GM12878 (cell line): Measurements from ENCODE around the gene MRPL55. TPM values are rescaled to one million over a fixed set of nuclear protein-coding genes. Genes with fewer than 3 reads are reported as not detected.

Experiments used
- ATAC-seq: fragments of 200-7000 bp; cut with Tn5 transposase; 3 replicates; pipeline ENCODE4 v1.9.1; 2020; ENCODE audit warnings: mild to moderate bottlenecking, moderate library complexity
- BruUV-seq: library from RNA; stranded (reverse); fragments of 400-500 nt; replicated peaks from 2 replicates; lab custom pipeline; 2021; lab: Mats Ljungman, UMichigan
- CTCF ChIA-PET: fragments of 300-600 bp; sonication (Branson Sonifier 250); formaldehyde crosslinking; extraction: SDS; loops from one replicate; lab custom pipeline; 2021; ENCODE audit warnings: inconsistent platforms; lab: Yijun Ruan, JAX
- POLR2A ChIA-PET: fragments of 350-600 bp; formaldehyde crosslinking; extraction: SDS; loops from one replicate; lab custom pipeline; 2021; ENCODE audit warnings: inconsistent platforms; lab: Charles Lee
- RAD21 ChIA-PET: fragments of 300-600 bp; sonication (Branson Sonifier 250); formaldehyde crosslinking; loops from one replicate; lab custom pipeline; 2023; ENCODE audit warnings: antibody characterized with exemption; ENCODE audit not compliant: unreplicated experiment; lab: Charles Lee
- SMC1A ChIA-PET: fragments of 300-600 bp; sonication (Branson Sonifier 250); formaldehyde crosslinking; loops from one replicate; lab custom pipeline; 2023; ENCODE audit not compliant: unreplicated experiment, uncharacterized antibody; lab: Charles Lee
- DNase-seq: peaks from one replicate; pipeline ENCODE4 v3.0.0-alpha.2; 2011; ENCODE audit warnings: low read depth, low spot score
- FAIRE-seq: peaks from 3 replicates; lab custom pipeline; 2011; peaks lifted over from hg19 to GRCh38; lab: Jason Lieb, UNC
- H2AFZ ChIP-seq: 2 replicates; pipeline ENCODE4 v1.6.0; 2011; ENCODE audit warnings: low read depth, low read length, control low read depth; ENCODE audit not compliant: control insufficient read depth
- H3K27ac ChIP-seq: 2 replicates; pipeline ENCODE4 v1.5.1; 2011; ENCODE audit warnings: control low read depth; ENCODE audit not compliant: control insufficient read depth, insufficient read depth
- H3K27me3 ChIP-seq, 2 experiments: replicated peaks in 1 of 2; 2 replicates each; pipeline versions ENCODE4 v1.6.0 to v1.6.1; 2011; ENCODE audit warnings: low read length in 1 of 2; ENCODE audit not compliant: control insufficient read depth in 2 of 2, insufficient read depth in 2 of 2
- H3K36me3 ChIP-seq, 2 experiments: 2 replicates each; pipeline ENCODE4 v1.5.1; 2011; ENCODE audit warnings: low read length in 1 of 2; ENCODE audit not compliant: control insufficient read depth in 2 of 2, insufficient read depth in 2 of 2
- H3K4me1 ChIP-seq: 2 replicates; pipeline ENCODE4 v1.6.1; 2011; ENCODE audit warnings: mild to moderate bottlenecking, low read length, moderate library complexity, mixed read lengths; ENCODE audit not compliant: control insufficient read depth, insufficient read depth
- H3K4me2 ChIP-seq: 2 replicates; pipeline ENCODE4 v1.6.0; 2011; ENCODE audit warnings: control low read depth; ENCODE audit not compliant: control insufficient read depth, insufficient read depth
- H3K4me3 ChIP-seq: fragments of 200-600 bp; sonication (generic); 2 replicates; pipeline ENCODE4 v1.5.1; 2016
- H3K79me2 ChIP-seq: 2 replicates; pipeline ENCODE4 v1.6.0; 2011; ENCODE audit warnings: low read length; ENCODE audit not compliant: control insufficient read depth, insufficient read depth
- H3K9ac ChIP-seq: 2 replicates; pipeline ENCODE4 v1.8.0; 2011; ENCODE audit warnings: low read length, control low read depth, mixed read lengths; ENCODE audit not compliant: control insufficient read depth, insufficient read depth
- H3K9me3 ChIP-seq: replicated peaks from 3 replicates; pipeline ENCODE4 v1.5.1; 2011; ENCODE audit warnings: mild to moderate bottlenecking, low read length; ENCODE audit not compliant: control insufficient read depth, insufficient read depth
- H4K20me1 ChIP-seq: 2 replicates; pipeline ENCODE4 v1.6.0; 2011; ENCODE audit not compliant: control insufficient read depth, insufficient read depth
- ATF3 ChIP-seq: IDR thresholded peaks from 2 replicates; pipeline ENCODE4 v1.6.1; 2011; ENCODE audit warnings: low read depth, mild to moderate bottlenecking, low read length, moderate library complexity, borderline replicate concordance; ENCODE audit errors: extremely low read depth
- CEBPZ ChIP-seq: fragments of 150-350 bp; IDR thresholded peaks from 2 replicates; pipeline ENCODE4 v1.6.1; 2016; ENCODE audit warnings: low read depth, low read length
- CHD2 ChIP-seq: IDR thresholded peaks from 2 replicates; pipeline ENCODE4 v1.6.1; 2011; ENCODE audit warnings: low read depth, low read length, improper control_type of control experiment, borderline replicate concordance
- IKZF2 ChIP-seq, 2 experiments: fragments of 450-650 bp; IDR thresholded peaks; 2 replicates each; pipeline ENCODE4 v1.6.1; 2017; ENCODE audit warnings: mild to moderate bottlenecking in 2 of 2, moderate library complexity in 2 of 2
- IRF3 ChIP-seq: fragments of 450-650 bp; IDR thresholded peaks from 2 replicates; pipeline ENCODE4 v1.6.1; 2014; ENCODE audit warnings: mild to moderate bottlenecking
- KAT2A ChIP-seq: conservative IDR thresholded peaks from 2 replicates; pipeline ENCODE4 v1.6.1; 2011; ENCODE audit warnings: low read depth, low read length; ENCODE audit not compliant: control insufficient read depth
- KDM1A ChIP-seq: fragments of 200-600 bp; sonication (generic); IDR thresholded peaks from 2 replicates; pipeline ENCODE4 v1.6.1; 2016; ENCODE audit warnings: borderline replicate concordance
- MEF2B ChIP-seq: fragments of 450-650 bp; IDR thresholded peaks from 2 replicates; pipeline ENCODE4 v1.6.1; 2018; ENCODE audit warnings: mild to moderate bottlenecking, moderate library complexity; ENCODE audit not compliant: partially characterized antibody, poor library complexity, severe bottlenecking
- MYB ChIP-seq: fragments of 150-350 bp; IDR thresholded peaks from 2 replicates; pipeline ENCODE4 v1.6.1; 2014; ENCODE audit warnings: mild to moderate bottlenecking, low read depth, low read length, borderline replicate concordance
- NFYB ChIP-seq: IDR thresholded peaks from 2 replicates; pipeline ENCODE4 v1.6.1; 2011; ENCODE audit warnings: low read depth, mild to moderate bottlenecking, low read length, improper control_type of control experiment, moderate library complexity; ENCODE audit not compliant: insufficient read depth
- POU2F2 ChIP-seq: IDR thresholded peaks from 3 replicates; pipeline ENCODE4 v1.6.1; 2011; ENCODE audit warnings: low read depth, mild to moderate bottlenecking, low read length, borderline replicate concordance
- RAD51 ChIP-seq: fragments of 450-650 bp; IDR thresholded peaks from 2 replicates; pipeline ENCODE4 v1.6.1; 2016; ENCODE audit warnings: moderate library complexity, mild to moderate bottlenecking, inconsistent platforms
- RUNX3 ChIP-seq: IDR thresholded peaks from 2 replicates; pipeline ENCODE4 v1.6.1; 2012; ENCODE audit warnings: low read length, inconsistent platforms
- TCF12 ChIP-seq: IDR thresholded peaks from 2 replicates; pipeline ENCODE4 v1.6.1; 2011; ENCODE audit warnings: low read depth, mild to moderate bottlenecking, low read length
- ZBTB40 ChIP-seq: fragments of 450-650 bp; IDR thresholded peaks from 2 replicates; pipeline ENCODE4 v1.6.1; 2016; ENCODE audit warnings: mild to moderate bottlenecking, moderate library complexity, borderline replicate concordance
- WGBS: methylation state at CpG from one replicate; pipeline ENCODE4 v1.1.6; 2016; ENCODE audit warnings: low lambda C conversion rate; ENCODE audit not compliant: insufficient replicate concordance, insufficient coverage; ENCODE audit errors: missing lambda C conversion rate; 5-methylcytosine and 5-hydroxymethylcytosine counted together
- in situ Hi-C: fragments of 300-500 bp; cut with MboI; formaldehyde crosslinking; loops from 9 replicates; pipeline ENCODE4 v1.14.3; 2018; ENCODE audit warnings: mixed read lengths
- intact Hi-C: fragments of 100-400 bp; cut with micrococcal nuclease; formaldehyde crosslinking; loops from one replicate; pipeline ENCODE4 v1.14.2; 2022; ENCODE audit not compliant: unreplicated experiment
- polyA plus RNA-seq, 11 experiments: library from polyadenylated mRNA; depleted of rRNA in 4 of 11; unstranded in 6 of 11; stranded (reverse) in 5 of 11; fragments of >200 nt; fragmentation: Nextera tagmentation in 4 of 11; fragmentation: Illumina TruSeq in 1 of 11; extraction: Ambion mirVana in 4 of 11; extraction: Trizol in 1 of 11; gene quantifications; 1 replicate in 1 of 11; 2 replicates in 10 of 11; pipeline versions ENCODE4 v1.2.1 to v1.2.3, GENCODE V29; 2011 to 2016; ENCODE audit warnings: inconsistent platforms in 2 of 11, missing spikeins in 2 of 11, low read depth in 1 of 11
- total RNA-seq, 4 experiments: library from RNA; depleted of rRNA in 3 of 4; stranded (reverse); fragments of >200 nt in 3 of 4; fragmentation: Illumina TruSeq in 1 of 4; extraction: Trizol in 1 of 4; gene quantifications; 2 replicates each; pipeline versions ENCODE4 v1.2.1 to v1.2.3, GENCODE V29; 2013 to 2021

The MRPL55 gene
- total and polyA plus RNA-seq, 10 of the 15 experiments (the other 5 are each of a cell fraction or from before 2014, with no cell fraction given) = 15.1 to 143 (median 55.8) TPM

GRCh38 chr1:228152918-228153258 lies 43.8 kb upstream of the MRPL55 start:
- H3K27me3 ChIP-seq = no peaks in the 10 kb centered on the region
- H3K36me3 ChIP-seq = peaks cover 0 to 10% of the 10 kb centered on the region in 2 experiments; a peak in 2 of 4 replicates
- H3K4me3 ChIP-seq = no peak overlapping the region
- ChIA-PET SMC1A (interaction anchor here (2.4 kb wide), 1 partner anchor 12 kb away, joined by 9 read pairs; the partner anchor contains the start of gene IBA57), POLR2A (interaction anchor here (0.7 to 1.3 kb wide), 2 partner anchors 9 kb away, joined by 3 read pairs; no protein-coding TSS in a partner anchor), RAD21 (no interaction called here), CTCF (no interaction called here)
- no peaks in the 10 kb centered on the region for H4K20me1 ChIP-seq
- H3K79me2 ChIP-seq = no peaks in the 10 kb centered on the region
- no peak overlapping the region for H3K4me2 ChIP-seq
- BruUV-seq = no TSS peak
- ATAC-seq = no peak
- intact Hi-C loops (no loop called here), in situ Hi-C loops (no loop called here)
- no peak for FAIRE-seq
- no peak overlapping the region for H3K9ac ChIP-seq
- H2AFZ ChIP-seq = no peak overlapping the region
- DNase-seq = no peak
- TF ChIP-seq TCF12 = no peak
- TF ChIP-seq MYB = no peak
- no peak for TF ChIP-seq IRF3
- TF ChIP-seq ZBTB40 = no peak
- no peak for TF ChIP-seq IKZF2 (IDR thresholded peaks at IDR 0.05)
- TF ChIP-seq CHD2 = no peak
- TF ChIP-seq KAT2A = no peak
- no peak for TF ChIP-seq MEF2B
- no peak for TF ChIP-seq POU2F2
- TF ChIP-seq KDM1A = no peak
- TF ChIP-seq CEBPZ = no peak
- no peak for TF ChIP-seq RUNX3
- TF ChIP-seq NFYB = no peak
- TF ChIP-seq RAD51 = no peak
- TF ChIP-seq ATF3 = no peak
- no peaks in the 10 kb centered on the region for H3K4me1 ChIP-seq
- 23% methylated on average over 3 of the region's 3 CpGs for WGBS
- H3K27ac ChIP-seq = no peak overlapping the region
- H3K9me3 ChIP-seq = no peaks in the 10 kb centered on the region
